Ascending aorta (tissue), 2 donors: ENCODE data around the gene CEACAM21. TPM values are rescaled to one million over a fixed set of nuclear protein-coding genes. Genes with fewer than 3 reads are reported as not detected.

Experiments used
- DNase-seq, 2 donors: peaks; one replicate each; pipeline ENCODE4 v3.0.0-alpha.2; 2019; ENCODE audit warnings: low spot score in 2 of 2
- H3K27ac ChIP-seq, 2 donors: fragments of 200-600 bp; sonication (generic); one replicate each; pipeline ENCODE4 v1.5.1; 2016 to 2017; ENCODE audit warnings: mild to moderate bottlenecking in 1 of 2
- H3K27me3 ChIP-seq: fragments of 200-600 bp; sonication (generic); one replicate; pipeline ENCODE4 v1.5.1; 2017
- H3K36me3 ChIP-seq, 2 donors: fragments of 200-600 bp; sonication (generic); one replicate each; pipeline ENCODE4 v1.5.1; 2016
- H3K4me1 ChIP-seq, 2 donors: fragments of 200-600 bp; sonication (generic); one replicate each; pipeline ENCODE4 v1.5.1; 2016 to 2017; ENCODE audit warnings: mild to moderate bottlenecking in 1 of 2
- H3K4me3 ChIP-seq, 2 donors: fragments of 200-600 bp; sonication (generic); one replicate each; pipeline ENCODE4 v1.5.1; 2016 to 2017; ENCODE audit warnings: mild to moderate bottlenecking in 1 of 2
- H3K9me3 ChIP-seq, 2 donors: fragments of 200-600 bp; sonication (generic); one replicate each; pipeline ENCODE4 v1.5.1; 2016
- CTCF ChIP-seq, 3 experiments: fragments of 200-600 bp in 2 of 3; fragments of 450-650 bp in 1 of 3; sonication (generic) in 2 of 3; IDR thresholded peaks; one replicate each; pipeline ENCODE4 v1.5.1; 2016 to 2019; ENCODE audit warnings: antibody characterized with exemption in 3 of 3, mild to moderate bottlenecking in 1 of 3, moderate library complexity in 1 of 3
- intact Hi-C: fragments of 100-400 bp; cut with DNase I; formaldehyde crosslinking; loops from one replicate; pipeline ENCODE4 v1.15.1; 2023
- total RNA-seq: library from RNA; depleted of rRNA; stranded (reverse); fragments of >200 nt; gene quantifications from one replicate; pipeline ENCODE4 v1.1.0, GENCODE V29; 2016

Gene CEACAM21
- total RNA-seq, 1 donor from 2014 or later, result not detected

DNA sequence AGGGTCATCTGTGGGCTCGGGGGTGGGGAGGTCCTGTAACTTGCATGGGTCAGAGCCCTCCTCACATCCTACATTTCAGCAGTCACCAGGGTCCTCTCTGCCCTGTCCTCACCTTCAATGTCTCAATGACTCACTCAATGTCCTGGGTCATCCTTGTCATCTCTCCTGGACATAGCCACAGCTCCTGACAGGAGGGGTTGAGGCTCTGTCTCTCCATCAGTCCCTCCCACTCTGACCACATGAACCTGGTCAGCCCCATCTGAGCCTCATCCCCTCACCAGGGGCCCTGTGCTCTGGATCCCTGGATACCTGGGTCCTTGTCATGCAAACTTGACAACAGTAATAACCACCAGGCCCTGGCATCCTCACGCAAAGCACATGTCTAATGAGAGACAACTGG lies 13.4 kb downstream of the CEACAM21 start:
- no peaks in the 10 kb centered on the region for H3K36me3 ChIP-seq
- intact Hi-C loops, result no loop called here
- H3K4me3 ChIP-seq, result no peak overlapping the region
- H3K27me3 ChIP-seq, result no peaks in the 10 kb centered on the region
- TF ChIP-seq CTCF (IDR thresholded peaks at IDR 0.05), result no peak
- no peaks in the 10 kb centered on the region for H3K4me1 ChIP-seq
- H3K9me3 ChIP-seq, result peaks cover 0 to 6% of the 10 kb centered on the region in 2 donors
- H3K27ac ChIP-seq, result no peak overlapping the region
- DNase-seq, result no peak

DNA sequence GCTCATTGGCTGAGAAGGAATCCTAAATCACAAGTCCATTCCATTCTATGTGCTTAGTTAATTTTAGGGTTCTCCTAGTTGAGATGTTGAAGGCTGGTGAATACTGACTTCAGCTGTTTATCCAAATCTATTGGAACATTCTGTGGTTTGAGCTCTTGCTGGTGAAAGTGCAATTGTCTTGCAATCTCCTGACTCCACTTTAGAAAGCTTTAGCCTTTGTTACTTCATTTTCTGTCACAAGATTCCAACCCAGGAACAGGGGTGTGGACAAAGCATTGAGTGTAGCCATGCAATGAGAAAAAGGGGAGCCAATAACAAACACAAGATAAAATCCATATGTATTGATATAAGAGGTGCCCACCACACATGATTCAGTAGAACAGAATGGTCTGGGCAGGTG lies 15.0 kb downstream of the CEACAM21 start:
- Histone ChIP-seq H3K4me1 (no peaks in the 10 kb centered on the region), H3K4me3 (no peak overlapping the region), H3K27ac (no peak overlapping the region), H3K27me3 (no peaks in the 10 kb centered on the region), H3K9me3 (peaks cover 0 to 6% of the 10 kb centered on the region in 2 donors), H3K36me3 (no peaks in the 10 kb centered on the region)
- intact Hi-C loops, result no loop called here
- DNase-seq, result no peak
- no peak for TF ChIP-seq CTCF (IDR thresholded peaks at IDR 0.05)

DNA sequence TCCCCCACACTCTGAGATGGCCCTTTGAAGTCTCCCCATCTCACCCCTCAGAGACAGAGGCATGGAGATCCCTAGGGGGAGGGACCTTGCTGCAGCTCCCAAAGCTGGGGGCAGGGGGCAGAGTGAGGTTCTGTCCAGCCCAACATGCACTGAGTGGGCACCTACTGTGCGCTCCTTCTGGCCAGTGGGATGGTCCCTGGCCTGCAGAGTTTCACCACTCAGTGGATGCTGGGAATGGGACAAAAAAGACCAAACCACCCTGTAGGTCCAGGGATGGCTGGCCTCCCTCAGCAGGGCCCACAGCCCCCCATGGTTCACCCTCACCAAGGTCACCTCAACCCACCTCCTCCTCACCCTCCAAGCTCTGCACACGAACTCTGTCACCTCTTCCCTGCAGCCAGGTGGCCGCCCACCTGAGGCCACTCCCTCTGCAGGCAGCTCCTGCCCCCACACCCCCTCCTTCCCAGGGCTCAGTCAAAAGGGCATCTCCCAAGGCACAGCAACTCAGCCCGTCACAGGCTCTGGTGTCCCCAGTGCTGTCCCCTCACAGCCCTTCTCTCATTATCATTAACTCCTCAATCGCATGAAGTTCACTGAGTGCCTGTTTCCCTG lies 16.1 kb downstream of the CEACAM21 start:
- no peak for DNase-seq
- H3K27ac ChIP-seq, result no peak overlapping the region
- H3K36me3 ChIP-seq, result no peaks in the 10 kb centered on the region
- intact Hi-C loops, result no loop called here
- H3K4me1 ChIP-seq, result no peaks in the 10 kb centered on the region
- H3K4me3 ChIP-seq, result no peak overlapping the region
- H3K27me3 ChIP-seq, result no peaks in the 10 kb centered on the region
- H3K9me3 ChIP-seq, result peaks cover 0 to 6% of the 10 kb centered on the region in 2 donors
- no peak for TF ChIP-seq CTCF (IDR thresholded peaks at IDR 0.05)

GRCh38 chr19:41595258-41595889 lies 19.4 kb downstream of the CEACAM21 start:
- Histone ChIP-seq H3K4me3 (no peak overlapping the region), H3K27ac (no peak overlapping the region), H3K36me3 (no peaks in the 10 kb centered on the region), H3K9me3 (peaks cover 0 to 6% of the 10 kb centered on the region in 2 donors), H3K4me1 (no peaks in the 10 kb centered on the region), H3K27me3 (no peaks in the 10 kb centered on the region)
- intact Hi-C loops, result no loop called here
- no peak for DNase-seq
- peak in 2 of 3 experiments; percentile 7 to 38 for TF ChIP-seq CTCF (IDR thresholded peaks at IDR 0.05)

DNA sequence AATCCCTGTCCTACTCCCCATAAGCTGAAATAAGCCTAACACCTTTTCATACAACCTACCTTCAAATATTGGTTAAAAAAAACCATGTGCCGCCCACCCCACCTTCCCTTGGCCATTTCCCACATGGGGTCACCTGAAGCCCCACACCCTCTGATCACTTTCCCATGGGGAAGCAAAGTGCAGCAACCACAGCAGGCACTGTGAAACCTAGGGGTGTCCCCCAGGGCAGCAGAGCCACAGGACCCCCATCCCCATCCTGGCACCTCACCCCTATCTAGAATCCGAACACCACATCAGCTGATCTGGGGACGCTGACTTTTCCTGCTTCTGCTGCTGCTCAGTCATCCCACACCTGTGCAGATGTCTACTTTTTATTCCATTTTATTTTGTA lies 19.9 kb downstream of the CEACAM21 start:
- no peaks in the 10 kb centered on the region for H3K36me3 ChIP-seq
- no peaks in the 10 kb centered on the region for H3K27me3 ChIP-seq
- intact Hi-C loops, result no loop called here
- peaks cover 0 to 6% of the 10 kb centered on the region in 2 donors for H3K9me3 ChIP-seq
- no peak overlapping the region for H3K27ac ChIP-seq
- no peaks in the 10 kb centered on the region for H3K4me1 ChIP-seq
- no peak for DNase-seq
- no peak overlapping the region for H3K4me3 ChIP-seq
- TF ChIP-seq CTCF (IDR thresholded peaks at IDR 0.05), result no peak
